ENCODE results near the gene DTX1.

DNA sequence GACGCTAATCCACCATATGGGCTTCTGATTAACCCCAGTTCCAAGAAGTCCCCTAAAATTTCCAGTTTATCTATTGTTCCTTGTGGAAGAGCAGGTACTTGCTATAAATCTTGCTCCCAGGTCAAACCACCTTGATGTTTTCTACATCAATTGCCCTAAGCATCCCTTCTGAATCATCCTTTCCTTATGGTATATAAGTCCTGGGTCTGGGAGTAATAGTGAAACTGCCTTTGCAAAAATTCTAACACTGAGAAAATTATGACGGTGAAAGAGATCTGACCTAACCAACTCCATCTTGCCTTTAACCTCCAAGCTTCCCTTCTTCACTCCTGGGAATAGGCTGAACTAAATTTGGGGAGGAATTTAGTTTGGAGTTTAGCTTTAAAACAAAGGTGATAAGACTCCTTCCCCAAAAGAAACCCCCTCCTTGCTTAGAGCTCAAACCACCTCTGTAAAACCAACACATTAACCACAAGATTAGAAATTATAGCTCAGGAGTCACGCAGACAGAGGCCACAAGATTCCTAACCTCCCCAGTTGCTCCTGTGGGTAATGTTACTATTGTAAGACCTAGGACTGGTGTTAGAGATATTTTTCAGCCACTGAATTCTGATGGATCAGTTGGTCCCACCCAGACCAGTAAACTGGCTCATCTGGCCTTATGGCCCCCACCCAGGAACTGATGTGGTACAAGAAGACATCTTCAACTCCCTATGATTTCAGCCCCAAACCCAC is 33.8 kb upstream of the DTX1 start:
- TF ChIP-seq YY1 (IDR thresholded peaks at IDR 0.05; ENCODE audit: insufficient read depth, insufficient replicate concordance, low read depth, low read length) (no peak), CREB1 (IDR thresholded peaks at IDR 0.05) (no peak), CREB1 (CRISPR knock-in tag; IDR thresholded peaks at IDR 0.05) (no peak), ZNF780A (CRISPR knock-in tag; IDR thresholded peaks at IDR 0.05) (no peak), KDM3A (CRISPR knock-in tag; IDR thresholded peaks at IDR 0.05; ENCODE audit: low read depth) (no peak), BHLHE40 (IDR thresholded peaks at IDR 0.05; ENCODE audit: low read length) (no peak), GPN1 (CRISPR knock-in tag; IDR thresholded peaks at IDR 0.05; ENCODE audit: borderline replicate concordance) (no peak), REPIN1 (CRISPR knock-in tag; IDR thresholded peaks at IDR 0.05; ENCODE audit: borderline replicate concordance, low read depth) (no peak)
- TF ChIP-seq, protein P1, sequence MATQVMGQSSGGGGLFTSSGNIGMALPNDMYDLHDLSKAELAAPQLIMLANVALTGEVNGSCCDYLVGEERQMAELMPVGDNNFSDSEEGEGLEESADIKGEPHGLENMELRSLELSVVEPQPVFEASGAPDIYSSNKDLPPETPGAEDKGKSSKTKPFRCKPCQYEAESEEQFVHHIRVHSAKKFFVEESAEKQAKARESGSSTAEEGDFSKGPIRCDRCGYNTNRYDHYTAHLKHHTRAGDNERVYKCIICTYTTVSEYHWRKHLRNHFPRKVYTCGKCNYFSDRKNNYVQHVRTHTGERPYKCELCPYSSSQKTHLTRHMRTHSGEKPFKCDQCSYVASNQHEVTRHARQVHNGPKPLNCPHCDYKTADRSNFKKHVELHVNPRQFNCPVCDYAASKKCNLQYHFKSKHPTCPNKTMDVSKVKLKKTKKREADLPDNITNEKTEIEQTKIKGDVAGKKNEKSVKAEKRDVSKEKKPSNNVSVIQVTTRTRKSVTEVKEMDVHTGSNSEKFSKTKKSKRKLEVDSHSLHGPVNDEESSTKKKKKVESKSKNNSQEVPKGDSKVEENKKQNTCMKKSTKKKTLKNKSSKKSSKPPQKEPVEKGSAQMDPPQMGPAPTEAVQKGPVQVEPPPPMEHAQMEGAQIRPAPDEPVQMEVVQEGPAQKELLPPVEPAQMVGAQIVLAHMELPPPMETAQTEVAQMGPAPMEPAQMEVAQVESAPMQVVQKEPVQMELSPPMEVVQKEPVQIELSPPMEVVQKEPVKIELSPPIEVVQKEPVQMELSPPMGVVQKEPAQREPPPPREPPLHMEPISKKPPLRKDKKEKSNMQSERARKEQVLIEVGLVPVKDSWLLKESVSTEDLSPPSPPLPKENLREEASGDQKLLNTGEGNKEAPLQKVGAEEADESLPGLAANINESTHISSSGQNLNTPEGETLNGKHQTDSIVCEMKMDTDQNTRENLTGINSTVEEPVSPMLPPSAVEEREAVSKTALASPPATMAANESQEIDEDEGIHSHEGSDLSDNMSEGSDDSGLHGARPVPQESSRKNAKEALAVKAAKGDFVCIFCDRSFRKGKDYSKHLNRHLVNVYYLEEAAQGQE (IDR thresholded peaks at IDR 0.05; ENCODE audit: borderline replicate concordance in 1 of 2, low read depth in 1 of 2, low read length in 2 of 2), result no peak
- TF ChIP-seq, protein P2, sequence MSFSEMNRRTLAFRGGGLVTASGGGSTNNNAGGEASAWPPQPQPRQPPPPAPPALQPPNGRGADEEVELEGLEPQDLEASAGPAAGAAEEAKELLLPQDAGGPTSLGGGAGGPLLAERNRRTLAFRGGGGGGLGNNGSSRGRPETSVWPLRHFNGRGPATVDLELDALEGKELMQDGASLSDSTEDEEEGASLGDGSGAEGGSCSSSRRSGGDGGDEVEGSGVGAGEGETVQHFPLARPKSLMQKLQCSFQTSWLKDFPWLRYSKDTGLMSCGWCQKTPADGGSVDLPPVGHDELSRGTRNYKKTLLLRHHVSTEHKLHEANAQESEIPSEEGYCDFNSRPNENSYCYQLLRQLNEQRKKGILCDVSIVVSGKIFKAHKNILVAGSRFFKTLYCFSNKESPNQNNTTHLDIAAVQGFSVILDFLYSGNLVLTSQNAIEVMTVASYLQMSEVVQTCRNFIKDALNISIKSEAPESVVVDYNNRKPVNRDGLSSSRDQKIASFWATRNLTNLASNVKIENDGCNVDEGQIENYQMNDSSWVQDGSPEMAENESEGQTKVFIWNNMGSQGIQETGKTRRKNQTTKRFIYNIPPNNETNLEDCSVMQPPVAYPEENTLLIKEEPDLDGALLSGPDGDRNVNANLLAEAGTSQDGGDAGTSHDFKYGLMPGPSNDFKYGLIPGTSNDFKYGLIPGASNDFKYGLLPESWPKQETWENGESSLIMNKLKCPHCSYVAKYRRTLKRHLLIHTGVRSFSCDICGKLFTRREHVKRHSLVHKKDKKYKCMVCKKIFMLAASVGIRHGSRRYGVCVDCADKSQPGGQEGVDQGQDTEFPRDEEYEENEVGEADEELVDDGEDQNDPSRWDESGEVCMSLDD (CRISPR knock-in tag; IDR thresholded peaks at IDR 0.05; ENCODE audit: borderline replicate concordance), result no peak
- TF ChIP-seq, protein P3, sequence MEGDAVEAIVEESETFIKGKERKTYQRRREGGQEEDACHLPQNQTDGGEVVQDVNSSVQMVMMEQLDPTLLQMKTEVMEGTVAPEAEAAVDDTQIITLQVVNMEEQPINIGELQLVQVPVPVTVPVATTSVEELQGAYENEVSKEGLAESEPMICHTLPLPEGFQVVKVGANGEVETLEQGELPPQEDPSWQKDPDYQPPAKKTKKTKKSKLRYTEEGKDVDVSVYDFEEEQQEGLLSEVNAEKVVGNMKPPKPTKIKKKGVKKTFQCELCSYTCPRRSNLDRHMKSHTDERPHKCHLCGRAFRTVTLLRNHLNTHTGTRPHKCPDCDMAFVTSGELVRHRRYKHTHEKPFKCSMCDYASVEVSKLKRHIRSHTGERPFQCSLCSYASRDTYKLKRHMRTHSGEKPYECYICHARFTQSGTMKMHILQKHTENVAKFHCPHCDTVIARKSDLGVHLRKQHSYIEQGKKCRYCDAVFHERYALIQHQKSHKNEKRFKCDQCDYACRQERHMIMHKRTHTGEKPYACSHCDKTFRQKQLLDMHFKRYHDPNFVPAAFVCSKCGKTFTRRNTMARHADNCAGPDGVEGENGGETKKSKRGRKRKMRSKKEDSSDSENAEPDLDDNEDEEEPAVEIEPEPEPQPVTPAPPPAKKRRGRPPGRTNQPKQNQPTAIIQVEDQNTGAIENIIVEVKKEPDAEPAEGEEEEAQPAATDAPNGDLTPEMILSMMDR (CRISPR knock-in tag; IDR thresholded peaks at IDR 0.05), result no peak
- TF ChIP-seq, protein P4, sequence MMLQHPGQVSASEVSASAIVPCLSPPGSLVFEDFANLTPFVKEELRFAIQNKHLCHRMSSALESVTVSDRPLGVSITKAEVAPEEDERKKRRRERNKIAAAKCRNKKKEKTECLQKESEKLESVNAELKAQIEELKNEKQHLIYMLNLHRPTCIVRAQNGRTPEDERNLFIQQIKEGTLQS (CRISPR knock-in tag; IDR thresholded peaks at IDR 0.05), result no peak
- TF ChIP-seq, protein P5, sequence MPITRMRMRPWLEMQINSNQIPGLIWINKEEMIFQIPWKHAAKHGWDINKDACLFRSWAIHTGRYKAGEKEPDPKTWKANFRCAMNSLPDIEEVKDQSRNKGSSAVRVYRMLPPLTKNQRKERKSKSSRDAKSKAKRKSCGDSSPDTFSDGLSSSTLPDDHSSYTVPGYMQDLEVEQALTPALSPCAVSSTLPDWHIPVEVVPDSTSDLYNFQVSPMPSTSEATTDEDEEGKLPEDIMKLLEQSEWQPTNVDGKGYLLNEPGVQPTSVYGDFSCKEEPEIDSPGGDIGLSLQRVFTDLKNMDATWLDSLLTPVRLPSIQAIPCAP (CRISPR knock-in tag; IDR thresholded peaks at IDR 0.05; ENCODE audit: low read depth), result no peak

Data from HepG2 (cell line).